PFSK-1 (cell line): ENCODE measurements around the gene CTDNEP1.

ENCODE experiments used
- FOXP2 ChIP-seq: optimal IDR thresholded peaks from 2 replicates; pipeline ENCODE3; 2011; ENCODE audit warnings: borderline replicate concordance, control low read depth, inconsistent platforms; ENCODE audit not compliant: insufficient read depth; ENCODE audit errors: extremely low read length, extremely low read depth
- POLR2AphosphoS5 ChIP-seq: IDR thresholded peaks from 2 replicates; pipeline ENCODE4 v1.6.1; 2012; ENCODE audit warnings: low read depth, mild to moderate bottlenecking, control low read depth, low read length, moderate library complexity
- SIN3A ChIP-seq: IDR thresholded peaks from 2 replicates; pipeline ENCODE4 v1.6.1; 2012; ENCODE audit warnings: mild to moderate bottlenecking, low read length, moderate library complexity, borderline replicate concordance; ENCODE audit not compliant: insufficient read depth
- TAF1 ChIP-seq: IDR thresholded peaks from 2 replicates; pipeline ENCODE4 v1.6.1; 2012; ENCODE audit warnings: low read length, control low read depth, borderline replicate concordance; ENCODE audit not compliant: insufficient read depth
- TF ChIP-seq, protein P1 (sequence below), 2 experiments: IDR thresholded peaks; 2 replicates each; pipeline versions ENCODE4 v1.6.1 to v1.8.0; 2011 to 2012; ENCODE audit warnings: low read depth in 2 of 2, low read length in 2 of 2, control low read depth in 1 of 2, inconsistent platforms in 1 of 2, mild to moderate bottlenecking in 1 of 2, moderate library complexity in 1 of 2; ENCODE audit not compliant: insufficient read depth in 1 of 2

The CTDNEP1 gene

GRCh38 chr17:7222093-7222971 lies 29.2 kb downstream of the CTDNEP1 start:
- no peak for TF ChIP-seq SIN3A
- TF ChIP-seq, protein P1, sequence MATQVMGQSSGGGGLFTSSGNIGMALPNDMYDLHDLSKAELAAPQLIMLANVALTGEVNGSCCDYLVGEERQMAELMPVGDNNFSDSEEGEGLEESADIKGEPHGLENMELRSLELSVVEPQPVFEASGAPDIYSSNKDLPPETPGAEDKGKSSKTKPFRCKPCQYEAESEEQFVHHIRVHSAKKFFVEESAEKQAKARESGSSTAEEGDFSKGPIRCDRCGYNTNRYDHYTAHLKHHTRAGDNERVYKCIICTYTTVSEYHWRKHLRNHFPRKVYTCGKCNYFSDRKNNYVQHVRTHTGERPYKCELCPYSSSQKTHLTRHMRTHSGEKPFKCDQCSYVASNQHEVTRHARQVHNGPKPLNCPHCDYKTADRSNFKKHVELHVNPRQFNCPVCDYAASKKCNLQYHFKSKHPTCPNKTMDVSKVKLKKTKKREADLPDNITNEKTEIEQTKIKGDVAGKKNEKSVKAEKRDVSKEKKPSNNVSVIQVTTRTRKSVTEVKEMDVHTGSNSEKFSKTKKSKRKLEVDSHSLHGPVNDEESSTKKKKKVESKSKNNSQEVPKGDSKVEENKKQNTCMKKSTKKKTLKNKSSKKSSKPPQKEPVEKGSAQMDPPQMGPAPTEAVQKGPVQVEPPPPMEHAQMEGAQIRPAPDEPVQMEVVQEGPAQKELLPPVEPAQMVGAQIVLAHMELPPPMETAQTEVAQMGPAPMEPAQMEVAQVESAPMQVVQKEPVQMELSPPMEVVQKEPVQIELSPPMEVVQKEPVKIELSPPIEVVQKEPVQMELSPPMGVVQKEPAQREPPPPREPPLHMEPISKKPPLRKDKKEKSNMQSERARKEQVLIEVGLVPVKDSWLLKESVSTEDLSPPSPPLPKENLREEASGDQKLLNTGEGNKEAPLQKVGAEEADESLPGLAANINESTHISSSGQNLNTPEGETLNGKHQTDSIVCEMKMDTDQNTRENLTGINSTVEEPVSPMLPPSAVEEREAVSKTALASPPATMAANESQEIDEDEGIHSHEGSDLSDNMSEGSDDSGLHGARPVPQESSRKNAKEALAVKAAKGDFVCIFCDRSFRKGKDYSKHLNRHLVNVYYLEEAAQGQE (IDR thresholded peaks at IDR 0.05; ENCODE audit: insufficient read depth in 1 of 2, low read depth in 2 of 2, low read length in 2 of 2): no peak
- TF ChIP-seq POLR2AphosphoS5: peak; percentile 66
- TF ChIP-seq TAF1: no peak
- TF ChIP-seq FOXP2: no peak

DNA sequence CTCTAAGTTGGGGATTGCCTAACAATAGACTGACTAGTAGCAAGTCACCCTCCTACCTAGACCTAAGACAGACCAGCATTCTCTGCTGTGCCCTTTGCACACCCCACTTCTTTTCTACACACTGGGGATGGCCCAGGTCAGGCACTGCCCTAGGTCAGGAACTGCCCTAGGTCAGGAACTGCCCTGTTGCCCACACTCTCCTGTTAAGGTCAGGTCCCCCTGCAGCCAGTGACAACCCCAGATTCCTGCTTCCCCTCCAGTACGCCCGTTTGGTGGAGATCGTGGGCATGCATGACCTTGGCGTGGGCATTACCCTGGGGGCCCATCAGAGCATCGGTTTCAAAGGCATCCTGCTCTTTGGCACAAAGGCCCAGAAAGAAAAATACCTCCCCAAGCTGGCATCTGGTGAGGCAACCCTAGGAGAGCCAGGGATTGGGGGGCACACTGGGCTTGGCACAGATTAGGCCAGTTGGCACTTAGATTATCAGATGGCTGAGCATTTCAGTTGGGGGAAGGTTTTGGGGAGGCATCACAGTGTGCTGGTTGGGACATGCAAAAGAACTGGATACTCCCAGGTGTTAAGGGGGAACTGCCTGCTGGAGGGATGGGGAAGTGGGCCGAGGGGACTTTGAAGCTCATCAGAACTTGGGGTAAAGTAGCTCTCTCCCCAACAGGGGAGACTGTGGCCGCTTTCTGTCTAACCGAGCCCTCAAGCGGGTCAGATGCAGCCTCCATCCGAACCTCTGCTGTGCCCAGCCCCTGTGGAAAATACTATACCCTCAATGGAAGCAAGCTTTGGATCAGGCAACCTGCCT lies 30.0 kb downstream of the CTDNEP1 start:
- TF ChIP-seq TAF1: no peak

- TF ChIP-seq POLR2AphosphoS5: peak; percentile 29; the same call in 1 of the 2 replicates
- TF ChIP-seq, protein P1 (IDR thresholded peaks at IDR 0.05; ENCODE audit: insufficient read depth in 1 of 2, low read depth in 2 of 2, low read length in 2 of 2): peak in 1 of 2 experiments; percentile 19; a peak in 1 of 4 replicates
- no peak for TF ChIP-seq SIN3A
These were observed 30.8 kb downstream of the CTDNEP1 start for GRCh38 chr17:7220593-7221277.

- TF ChIP-seq FOXP2 (peak; percentile 72), TAF1 (peak; percentile 59; the same call in 1 of the 2 replicates), POLR2AphosphoS5 (peak; percentile 82), SIN3A (peak; percentile 78; the same call in 1 of the 2 replicates)
- TF ChIP-seq, protein P1 (IDR thresholded peaks at IDR 0.05; ENCODE audit: insufficient read depth in 1 of 2, low read depth in 2 of 2, low read length in 2 of 2): peak; percentile 31 to 32; a peak in 1 of 4 replicates
These were observed 31.5 kb downstream of the CTDNEP1 start, which contains the start of the genes ACADVL and DLG4 for GRCh38 chr17:7219812-7220592. TSS of gene ACADVL (plus strand) at chr17:7219938. CDS start at chr17:7219985, 47 bp downstream. TSS of gene DLG4 (minus strand) at chr17:7219836.

DNA sequence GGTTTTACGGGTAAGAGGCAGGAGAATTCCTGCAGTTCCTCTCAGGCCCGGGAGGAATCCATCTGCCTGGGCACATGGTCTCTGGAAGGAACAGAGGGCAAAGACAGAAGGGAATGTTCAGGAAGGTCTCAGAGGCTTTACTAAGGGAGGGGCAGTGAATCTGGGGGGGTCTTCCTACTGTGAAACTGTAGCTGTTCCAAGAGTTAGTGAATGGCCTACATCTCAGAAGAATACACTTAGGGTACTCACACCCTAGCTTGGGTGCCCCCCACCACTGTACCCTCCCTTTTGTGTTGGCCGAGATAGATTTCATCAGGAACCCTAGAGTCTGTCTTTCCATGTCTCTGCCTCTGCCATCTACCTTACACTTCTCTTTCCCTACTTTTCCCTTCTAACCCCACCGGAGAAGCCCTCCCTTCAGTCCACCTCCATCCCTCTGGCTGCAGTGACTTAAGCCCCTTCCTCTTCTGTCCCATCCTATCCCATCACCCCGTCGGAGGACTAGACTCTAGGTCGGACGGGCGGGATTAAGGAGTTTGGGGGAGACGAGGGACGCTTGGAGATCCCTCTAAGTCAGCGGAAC lies 32.2 kb downstream of the CTDNEP1 start:
- TF ChIP-seq FOXP2: no peak
